ENCODE measurements around the gene WDPCP. TPM values are rescaled to one million over a fixed set of nuclear protein-coding genes. Genes with fewer than 3 reads are reported as not detected.

Gene WDPCP
- total and polyA plus RNA-seq, 2 experiments from 2014 or later: 8.8 to 20.4 TPM

DNA sequence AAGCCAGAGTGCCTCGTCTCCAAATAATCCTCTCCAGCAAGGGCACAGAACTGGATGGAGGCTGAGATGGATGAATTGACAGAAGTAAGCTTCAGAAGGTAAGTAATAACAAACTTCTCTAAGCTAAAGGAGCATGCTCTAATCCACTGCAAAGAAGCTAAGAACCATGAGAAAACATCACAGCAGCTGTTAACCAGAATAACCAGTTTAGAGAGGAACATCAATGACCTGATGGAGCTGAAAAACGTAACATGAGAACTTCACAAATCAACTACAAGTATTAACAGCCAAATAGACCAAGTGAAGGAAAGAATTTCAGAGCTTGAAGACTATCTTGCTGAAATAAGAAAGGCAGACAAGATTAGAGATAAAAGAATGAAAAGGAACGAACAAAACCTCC lies 32.3 kb downstream of the WDPCP start (continued):
- TF ChIP-seq, protein P1, sequence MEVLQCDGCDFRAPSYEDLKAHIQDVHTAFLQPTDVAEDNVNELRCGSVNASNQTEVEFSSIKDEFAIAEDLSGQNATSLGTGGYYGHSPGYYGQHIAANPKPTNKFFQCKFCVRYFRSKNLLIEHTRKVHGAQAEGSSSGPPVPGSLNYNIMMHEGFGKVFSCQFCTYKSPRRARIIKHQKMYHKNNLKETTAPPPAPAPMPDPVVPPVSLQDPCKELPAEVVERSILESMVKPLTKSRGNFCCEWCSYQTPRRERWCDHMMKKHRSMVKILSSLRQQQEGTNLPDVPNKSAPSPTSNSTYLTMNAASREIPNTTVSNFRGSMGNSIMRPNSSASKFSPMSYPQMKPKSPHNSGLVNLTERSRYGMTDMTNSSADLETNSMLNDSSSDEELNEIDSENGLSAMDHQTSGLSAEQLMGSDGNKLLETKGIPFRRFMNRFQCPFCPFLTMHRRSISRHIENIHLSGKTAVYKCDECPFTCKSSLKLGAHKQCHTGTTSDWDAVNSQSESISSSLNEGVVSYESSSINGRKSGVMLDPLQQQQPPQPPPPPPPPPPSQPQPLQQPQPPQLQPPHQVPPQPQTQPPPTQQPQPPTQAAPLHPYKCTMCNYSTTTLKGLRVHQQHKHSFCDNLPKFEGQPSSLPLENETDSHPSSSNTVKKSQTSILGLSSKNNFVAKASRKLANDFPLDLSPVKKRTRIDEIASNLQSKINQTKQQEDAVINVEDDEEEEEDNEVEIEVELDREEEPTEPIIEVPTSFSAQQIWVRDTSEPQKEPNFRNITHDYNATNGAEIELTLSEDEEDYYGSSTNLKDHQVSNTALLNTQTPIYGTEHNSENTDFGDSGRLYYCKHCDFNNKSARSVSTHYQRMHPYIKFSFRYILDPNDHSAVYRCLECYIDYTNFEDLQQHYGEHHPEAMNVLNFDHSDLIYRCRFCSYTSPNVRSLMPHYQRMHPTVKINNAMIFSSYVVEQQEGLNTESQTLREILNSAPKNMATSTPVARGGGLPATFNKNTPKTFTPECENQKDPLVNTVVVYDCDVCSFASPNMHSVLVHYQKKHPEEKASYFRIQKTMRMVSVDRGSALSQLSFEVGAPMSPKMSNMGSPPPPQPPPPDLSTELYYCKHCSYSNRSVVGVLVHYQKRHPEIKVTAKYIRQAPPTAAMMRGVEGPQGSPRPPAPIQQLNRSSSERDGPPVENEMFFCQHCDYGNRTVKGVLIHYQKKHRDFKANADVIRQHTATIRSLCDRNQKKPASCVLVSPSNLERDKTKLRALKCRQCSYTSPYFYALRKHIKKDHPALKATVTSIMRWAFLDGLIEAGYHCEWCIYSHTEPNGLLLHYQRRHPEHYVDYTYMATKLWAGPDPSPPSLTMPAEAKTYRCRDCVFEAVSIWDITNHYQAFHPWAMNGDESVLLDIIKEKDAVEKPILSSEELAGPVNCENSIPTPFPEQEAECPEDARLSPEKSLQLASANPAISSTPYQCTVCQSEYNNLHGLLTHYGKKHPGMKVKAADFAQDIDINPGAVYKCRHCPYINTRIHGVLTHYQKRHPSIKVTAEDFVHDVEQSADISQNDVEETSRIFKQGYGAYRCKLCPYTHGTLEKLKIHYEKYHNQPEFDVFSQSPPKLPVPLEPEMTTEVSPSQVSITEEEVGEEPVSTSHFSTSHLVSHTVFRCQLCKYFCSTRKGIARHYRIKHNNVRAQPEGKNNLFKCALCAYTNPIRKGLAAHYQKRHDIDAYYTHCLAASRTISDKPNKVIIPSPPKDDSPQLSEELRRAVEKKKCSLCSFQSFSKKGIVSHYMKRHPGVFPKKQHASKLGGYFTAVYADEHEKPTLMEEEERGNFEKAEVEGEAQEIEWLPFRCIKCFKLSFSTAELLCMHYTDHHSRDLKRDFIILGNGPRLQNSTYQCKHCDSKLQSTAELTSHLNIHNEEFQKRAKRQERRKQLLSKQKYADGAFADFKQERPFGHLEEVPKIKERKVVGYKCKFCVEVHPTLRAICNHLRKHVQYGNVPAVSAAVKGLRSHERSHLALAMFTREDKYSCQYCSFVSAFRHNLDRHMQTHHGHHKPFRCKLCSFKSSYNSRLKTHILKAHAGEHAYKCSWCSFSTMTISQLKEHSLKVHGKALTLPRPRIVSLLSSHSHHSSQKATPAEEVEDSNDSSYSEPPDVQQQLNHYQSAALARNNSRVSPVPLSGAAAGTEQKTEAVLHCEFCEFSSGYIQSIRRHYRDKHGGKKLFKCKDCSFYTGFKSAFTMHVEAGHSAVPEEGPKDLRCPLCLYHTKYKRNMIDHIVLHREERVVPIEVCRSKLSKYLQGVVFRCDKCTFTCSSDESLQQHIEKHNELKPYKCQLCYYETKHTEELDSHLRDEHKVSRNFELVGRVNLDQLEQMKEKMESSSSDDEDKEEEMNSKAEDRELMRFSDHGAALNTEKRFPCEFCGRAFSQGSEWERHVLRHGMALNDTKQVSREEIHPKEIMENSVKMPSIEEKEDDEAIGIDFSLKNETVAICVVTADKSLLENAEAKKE (CRISPR knock-in tag; IDR thresholded peaks at IDR 0.05): no peak

GRCh38 chr2:63555299-63555698 lies 33.0 kb downstream of the WDPCP start:
- no peak overlapping the region; the same call in 2 of the 3 replicates for H3K4me3 Mint-ChIP-seq
- Histone ChIP-seq H3K4me1 (ENCODE audit: insufficient read depth) (peaks cover 9% of the 10 kb centered on the region), H3K27ac (ENCODE audit: low read depth) (no peak overlapping the region), H3K79me2 (replicated peaks; ENCODE audit: insufficient read depth) (peaks cover 25% of the 10 kb centered on the region), H3F3A (replicated peaks; ENCODE audit: low read depth) (0 out of 2 replicates have a peak, but pooled peaks cover under 1% of the 10 kb centered on the region), H3K27me3 (ENCODE audit: insufficient read depth) (no peaks in the 10 kb centered on the region), H3K4me2 (no peak overlapping the region), H4K20me1 (replicated peaks; ENCODE audit: insufficient read depth) (no peaks in the 10 kb centered on the region), H3K4me3 (no peak overlapping the region), H3K36me3 (ENCODE audit: insufficient read depth) (no peaks in the 10 kb centered on the region), H2AFZ (no peak overlapping the region), H3K9me2 (ENCODE audit: insufficient read depth) (peaks cover 6% of the 10 kb centered on the region; the same call in 1 of the 2 replicates)
- ATAC-seq: no peak
- no peak for DNase-seq (ENCODE audit: low spot score)
- H3K9me3 Mint-ChIP-seq: peaks cover 43% of the 10 kb centered on the region
- H3K36me3 Mint-ChIP-seq (ENCODE audit: low read depth): peaks cover 54% of the 10 kb centered on the region
- no peak overlapping the region for H3K27ac Mint-ChIP-seq
- H3K4me1 Mint-ChIP-seq: peaks cover 11% of the 10 kb centered on the region
- H3K27me3 Mint-ChIP-seq (ENCODE audit: insufficient read depth, low read depth, poor library complexity): peaks cover 6% of the 10 kb centered on the region
- TF ChIP-seq POLR2AphosphoS5 (IDR thresholded peaks at IDR 0.05; ENCODE audit: low read depth): no peak
- no peak for TF ChIP-seq ETS1 (IDR thresholded peaks at IDR 0.05)
- TF ChIP-seq NANOG (IDR thresholded peaks at IDR 0.05; ENCODE audit: borderline replicate concordance): no peak
- TF ChIP-seq ZNF114 (CRISPR knock-in tag; IDR thresholded peaks at IDR 0.05): no peak
- TF ChIP-seq, protein P1 (CRISPR knock-in tag; IDR thresholded peaks at IDR 0.05): no peak
- no peak for TF ChIP-seq CREB1 (CRISPR knock-in tag; IDR thresholded peaks at IDR 0.05; ENCODE audit: low read depth)
- no peak for TF ChIP-seq JUNB (IDR thresholded peaks at IDR 0.05; ENCODE audit: unreplicated experiment)
- TF ChIP-seq EZH2phosphoT487 (IDR thresholded peaks at IDR 0.05; ENCODE audit: unreplicated experiment): no peak
